Upper lobe of right lung (tissue), 1 donor: Measurements from ENCODE around the gene GDF9. TPM values are rescaled to one million over a fixed set of nuclear protein-coding genes. Genes with fewer than 3 reads are reported as not detected.
A peak's percentile ranks its signal among the peaks of the same experiment; 100 is the strongest.

ENCODE experiments used
- ATAC-seq: fragments of 200-7000 bp; cut with Tn5 transposase; one replicate; pipeline ENCODE4 v1.9.1; 2020; ENCODE audit warnings: mild to moderate bottlenecking, moderate library complexity
- DNase-seq: peaks from one replicate; pipeline ENCODE4 v3.0.0-alpha.2; 2020
- H3K27ac ChIP-seq: fragments of 200-600 bp; one replicate; pipeline ENCODE4 v1.8.0; 2022
- H3K27me3 ChIP-seq: fragments of 200-600 bp; one replicate; pipeline ENCODE4 v1.8.0; 2022; ENCODE audit warnings: mild to moderate bottlenecking
- H3K36me3 ChIP-seq: fragments of 200-600 bp; one replicate; pipeline ENCODE4 v1.8.0; 2022
- H3K4me1 ChIP-seq: fragments of 200-600 bp; one replicate; pipeline ENCODE4 v1.8.0; 2022
- H3K4me3 ChIP-seq: fragments of 200-600 bp; one replicate; pipeline ENCODE4 v1.8.0; 2022; ENCODE audit warnings: mild to moderate bottlenecking
- H3K9me3 ChIP-seq: fragments of 200-600 bp; one replicate; pipeline ENCODE4 v1.8.0; 2022
- CTCF ChIP-seq: fragments of 200-600 bp; IDR thresholded peaks from one replicate; pipeline ENCODE4 v1.8.0; 2022; ENCODE audit warnings: antibody characterized with exemption
- intact Hi-C: fragments of 100-400 bp; cut with DNase I; formaldehyde crosslinking; loops from one replicate; pipeline ENCODE4 v1.11.0; 2022
- total RNA-seq: library from RNA; stranded (reverse); fragmentation: NEBNext Ultra II Directional; extraction: Animal tissue kit (Norgen Biotek cat#: 25700); gene quantifications from one replicate; pipeline ENCODE4 v1.2.1, GENCODE V29; 2021
- donor health status: DM: no; HTN: yes; CAD: no; lungs with severe emphysema.

Gene GDF9
- total RNA-seq, 1 donor from 2014 or later, result 0.46 TPM

DNA sequence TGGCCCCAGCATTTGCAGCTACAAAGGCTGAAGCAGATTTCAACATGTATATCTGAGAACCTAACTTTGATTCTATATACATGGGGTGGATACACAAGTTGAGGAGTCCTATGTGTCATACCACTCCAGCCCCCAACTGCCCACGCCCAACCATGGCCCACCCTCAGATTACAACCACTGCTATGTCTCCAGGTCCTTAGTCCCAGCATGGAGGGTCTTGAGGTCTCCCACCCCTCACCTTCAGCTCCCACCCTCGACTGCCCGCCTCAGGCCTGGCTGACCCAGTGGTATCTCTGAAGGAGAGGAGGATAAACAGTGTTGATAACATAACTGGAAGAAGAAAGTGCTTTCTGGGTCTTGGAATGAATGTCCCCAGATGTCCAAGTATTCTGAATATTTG is 44.9 kb downstream of the GDF9 start:
- H3K9me3 ChIP-seq, result no peaks in the 10 kb centered on the region
- no peaks in the 10 kb centered on the region for H3K36me3 ChIP-seq
- intact Hi-C loops, result no loop called here
- H3K4me1 ChIP-seq, result no peaks in the 10 kb centered on the region
- H3K27me3 ChIP-seq, result no peaks in the 10 kb centered on the region
- no peak for DNase-seq
- ATAC-seq, result no peak
- no peak overlapping the region for H3K4me3 ChIP-seq
- TF ChIP-seq CTCF, result no peak
- H3K27ac ChIP-seq, result no peak overlapping the region

DNA sequence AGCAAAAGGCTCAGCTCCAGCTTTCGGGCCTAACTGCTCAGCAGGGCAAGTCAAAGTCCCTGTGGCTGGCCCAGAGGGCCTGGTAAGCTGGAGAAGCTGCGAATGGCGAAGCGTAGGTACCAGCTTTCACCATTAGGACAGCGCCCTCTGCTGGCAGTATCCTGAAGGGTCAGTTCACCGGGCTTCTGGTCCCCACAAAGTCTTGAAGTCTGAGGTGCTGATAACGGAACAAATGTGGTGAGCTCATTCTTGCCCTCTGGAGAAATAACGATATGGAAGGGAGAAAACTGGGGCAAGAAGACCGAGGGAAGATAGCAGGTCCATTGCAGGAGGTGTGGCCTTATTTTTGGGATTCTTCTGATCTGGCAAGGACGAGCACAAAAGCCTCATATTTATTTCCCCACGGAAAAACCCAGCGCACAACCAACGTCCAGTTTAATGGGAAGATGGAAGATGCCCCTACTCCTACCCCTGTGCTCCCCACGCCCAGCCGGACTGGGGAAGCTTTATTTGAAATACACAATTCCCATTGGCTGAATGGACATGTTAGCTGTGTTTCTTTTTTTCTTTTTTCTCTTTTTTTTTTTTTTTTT is 46.0 kb downstream of the GDF9 start:
- H3K36me3 ChIP-seq, result no peaks in the 10 kb centered on the region
- no peak overlapping the region for H3K27ac ChIP-seq
- TF ChIP-seq CTCF, result peak; percentile 96
- intact Hi-C loops, result no loop called here
- no peaks in the 10 kb centered on the region for H3K27me3 ChIP-seq
- no peak overlapping the region for H3K4me3 ChIP-seq
- peak; percentile 92 for DNase-seq
- no peaks in the 10 kb centered on the region for H3K9me3 ChIP-seq
- peak; percentile 95 for ATAC-seq
- H3K4me1 ChIP-seq, result no peaks in the 10 kb centered on the region

DNA sequence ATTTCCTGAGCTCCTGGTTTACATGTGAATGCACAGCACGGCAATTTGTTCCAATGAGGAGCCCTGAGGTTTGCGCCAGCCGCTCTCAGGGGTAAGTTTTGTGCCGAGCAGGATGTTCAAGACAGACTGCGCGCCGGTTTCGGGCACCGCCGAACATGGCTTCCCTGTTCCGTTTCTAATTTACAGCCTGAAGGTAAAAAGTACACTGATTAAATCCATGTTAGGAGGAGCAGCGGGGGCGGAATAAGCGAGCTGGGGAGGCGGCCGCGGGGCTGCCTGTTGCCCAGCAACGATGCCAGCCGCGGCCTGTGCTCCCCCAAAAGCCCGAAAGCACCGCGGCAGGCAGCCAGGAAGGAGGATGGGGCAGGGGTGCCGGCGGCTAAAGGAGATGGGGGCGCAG is 46.8 kb downstream of the GDF9 start:
- intact Hi-C loops, result no loop called here
- no peak for TF ChIP-seq CTCF
- ATAC-seq (no peak), DNase-seq (no peak)
- Histone ChIP-seq H3K27me3 (no peaks in the 10 kb centered on the region), H3K9me3 (no peaks in the 10 kb centered on the region), H3K36me3 (no peaks in the 10 kb centered on the region), H3K4me3 (no peak overlapping the region), H3K4me1 (no peaks in the 10 kb centered on the region), H3K27ac (no peak overlapping the region)

DNA sequence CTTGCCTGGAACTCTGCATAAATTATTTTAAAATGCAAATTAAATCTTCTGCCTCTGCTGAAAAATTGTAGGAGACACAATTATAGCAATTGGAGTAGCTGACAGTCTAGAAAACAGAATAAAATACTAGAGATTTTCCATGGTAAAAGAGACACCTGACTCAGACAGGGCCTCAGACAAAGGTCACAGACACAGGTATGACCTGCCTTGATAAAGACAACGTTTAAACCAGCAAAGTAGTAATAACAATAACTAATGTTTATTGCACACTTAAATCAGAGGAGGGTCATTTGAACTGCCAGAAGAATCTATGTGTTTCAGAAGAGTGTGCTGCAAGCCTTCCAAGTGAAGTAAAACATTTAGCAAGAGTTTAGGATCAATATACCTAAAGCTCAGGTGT is 49.3 kb downstream of the GDF9 start:
- Histone ChIP-seq H3K27me3 (peaks cover 14% of the 10 kb centered on the region), H3K36me3 (no peaks in the 10 kb centered on the region), H3K4me1 (peaks cover 13% of the 10 kb centered on the region), H3K4me3 (no peak overlapping the region), H3K9me3 (no peaks in the 10 kb centered on the region), H3K27ac (no peak overlapping the region)
- intact Hi-C loops, result no loop called here
- no peak for TF ChIP-seq CTCF
- ATAC-seq (no peak), DNase-seq (no peak)

- Histone ChIP-seq H3K27me3 (peaks cover 19% of the 10 kb centered on the region), H3K27ac (no peak overlapping the region), H3K9me3 (no peaks in the 10 kb centered on the region), H3K4me1 (peaks cover 13% of the 10 kb centered on the region), H3K36me3 (no peaks in the 10 kb centered on the region), H3K4me3 (no peak overlapping the region)
- TF ChIP-seq CTCF, result no peak
- intact Hi-C loops, result no loop called here
- DNase-seq (no peak), ATAC-seq (no peak)
Measured at GRCh38 chr5:132816554-132816953, 49.7 kb downstream of the GDF9 start.

- Histone ChIP-seq H3K9me3 (no peaks in the 10 kb centered on the region), H3K36me3 (no peaks in the 10 kb centered on the region), H3K4me3 (no peak overlapping the region), H3K27me3 (peaks cover 24% of the 10 kb centered on the region), H3K27ac (no peak overlapping the region), H3K4me1 (peaks cover 13% of the 10 kb centered on the region)
- no peak for TF ChIP-seq CTCF
- ATAC-seq (no peak), DNase-seq (no peak)
- intact Hi-C loops, result no loop called here
Measured at GRCh38 chr5:132816083-132816482, 50.2 kb downstream of the GDF9 start.
